Embryonic facial prominence (tissue), 1 donor: ENCODE results near the gene ZNF444.
"Not testable (repeated sequence)": the region's sequence is repeated elsewhere in the genome, so short reads cannot be mapped to it uniquely, and the experiment has no call there.

Experiments used
- DNase-seq: peaks from one replicate; pipeline ENCODE4 v3.0.0-alpha.2; 2016; ENCODE audit errors: extremely low spot score

The ZNF444 gene

GRCh38 chr19:56176310-56176709 is 35.2 kb downstream of the ZNF444 start:
- not testable (repeated sequence) for DNase-seq

- DNase-seq, result no peak
Observed at GRCh38 chr19:56176881-56177280, 35.8 kb downstream of the ZNF444 start.

GRCh38 chr19:56177564-56178243 is 36.6 kb downstream of the ZNF444 start:
- DNase-seq, result no peak

- no peak for DNase-seq
Observed at GRCh38 chr19:56189785-56190184, 48.7 kb downstream of the ZNF444 start.

GRCh38 chr19:56191115-56191514 is 50.0 kb downstream of the ZNF444 start:
- no peak for DNase-seq

- DNase-seq, result no peak
Observed at GRCh38 chr19:56191711-56192110, 50.6 kb downstream of the ZNF444 start.

GRCh38 chr19:56193981-56194640 is 53.0 kb downstream of the ZNF444 start:
- DNase-seq, result no peak

- not testable (repeated sequence) for DNase-seq
Observed at GRCh38 chr19:56197646-56198045, 56.6 kb downstream of the ZNF444 start, which contains the start of gene ZSCAN5B. Gene ZSCAN5B, minus strand, starts transcription at chr19:56197783. Its CDS starts 4,731 bp downstream, at chr19:56193052.

GRCh38 chr19:56199687-56200086 is 58.6 kb downstream of the ZNF444 start:
- no peak for DNase-seq

- DNase-seq, result no peak
Observed at GRCh38 chr19:56201973-56202372, 60.9 kb downstream of the ZNF444 start, which contains the start of gene ZSCAN5C. Gene ZSCAN5C, plus strand, starts transcription at chr19:56202273. Its CDS starts 3,641 bp downstream, at chr19:56205914.

GRCh38 chr19:56207581-56207980 is 66.5 kb downstream of the ZNF444 start:
- not testable (repeated sequence) for DNase-seq

GRCh38 chr19:56209091-56209490 is 68.0 kb downstream of the ZNF444 start:
- no peak for DNase-seq

- DNase-seq, result not testable (repeated sequence)
Observed at GRCh38 chr19:56210036-56210435, 68.9 kb downstream of the ZNF444 start.
